Measurements from ENCODE around the gene BCDIN3D. TPM values are rescaled to one million over a fixed set of nuclear protein-coding genes. Genes with fewer than 3 reads are reported as not detected.

Gene BCDIN3D
- total RNA-seq, 1 donor: 5.4 TPM

- no peak for TF ChIP-seq CTCF (IDR thresholded peaks at IDR 0.05; ENCODE audit: extremely low read depth, low read depth, low read length)
- H3K4me3 ChIP-seq (ENCODE audit: insufficient read depth, low read length): no peak overlapping the region
- H3K27me3 ChIP-seq (ENCODE audit: insufficient read depth, low read length): no peaks in the 10 kb centered on the region
- peak; percentile 42 for DNase-seq (ENCODE audit: insufficient read length, low spot score, missing footprints)
- no peak overlapping the region for H3K27ac ChIP-seq (ENCODE audit: low read depth, low read length)
- no peak overlapping the region for H3K4me2 ChIP-seq (ENCODE audit: insufficient read depth, low read length)
- peaks cover 11% of the 10 kb centered on the region for H3K4me1 ChIP-seq (ENCODE audit: insufficient read depth, low read length)
- peaks cover 81% of the 10 kb centered on the region for H4K20me1 ChIP-seq (ENCODE audit: insufficient read depth, low read length)
- peaks cover 12% of the 10 kb centered on the region for H3K36me3 ChIP-seq (ENCODE audit: insufficient read depth, low read length)
- no peaks in the 10 kb centered on the region for H3K9me3 ChIP-seq (ENCODE audit: low read depth, low read length)
- H3K79me2 ChIP-seq (ENCODE audit: insufficient read depth, low read length): peaks cover 76% of the 10 kb centered on the region
- H2AFZ ChIP-seq (ENCODE audit: low read length): no peak overlapping the region
Measured at GRCh38 chr12:49809906-49810389, 33.0 kb downstream of the BCDIN3D start.

DNA sequence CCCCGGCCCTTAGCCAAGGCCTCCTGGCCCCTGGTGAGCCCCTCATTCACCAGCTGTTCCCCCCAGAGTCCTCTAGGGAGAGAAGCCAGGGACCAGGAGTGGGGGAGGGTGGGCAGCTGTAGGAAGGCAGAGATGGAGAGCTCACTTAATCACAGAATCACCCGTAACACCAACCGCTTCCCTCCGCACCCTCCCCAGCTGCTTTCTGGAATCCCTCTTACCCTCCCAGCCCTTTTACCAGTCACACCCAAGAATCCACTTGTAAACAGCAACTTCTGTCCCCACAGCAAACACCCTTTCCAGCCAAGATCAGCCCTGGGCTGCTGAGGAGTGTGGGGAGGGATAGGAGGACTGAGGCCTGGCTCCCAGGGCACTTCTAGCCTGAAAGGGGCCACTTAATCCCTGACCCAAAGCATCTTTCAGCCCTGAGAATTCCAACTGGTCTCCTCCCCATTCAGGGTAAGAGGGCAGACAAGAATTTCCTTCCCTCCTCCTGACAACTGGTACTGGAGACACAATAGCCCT is 33.5 kb downstream of the BCDIN3D start:
- no peaks in the 10 kb centered on the region for H3K27me3 ChIP-seq (ENCODE audit: insufficient read depth, low read length)
- no peak overlapping the region for H3K4me2 ChIP-seq (ENCODE audit: insufficient read depth, low read length)
- no peaks in the 10 kb centered on the region for H3K9me3 ChIP-seq (ENCODE audit: low read depth, low read length)
- no peak for TF ChIP-seq CTCF (IDR thresholded peaks at IDR 0.05; ENCODE audit: extremely low read depth, low read depth, low read length)
- H3K36me3 ChIP-seq (ENCODE audit: insufficient read depth, low read length): peaks cover 17% of the 10 kb centered on the region
- peaks cover 76% of the 10 kb centered on the region for H3K79me2 ChIP-seq (ENCODE audit: insufficient read depth, low read length)
- H3K4me3 ChIP-seq (ENCODE audit: insufficient read depth, low read length): no peak overlapping the region
- peaks cover 11% of the 10 kb centered on the region for H3K4me1 ChIP-seq (ENCODE audit: insufficient read depth, low read length)
- no peak overlapping the region for H2AFZ ChIP-seq (ENCODE audit: low read length)
- peaks cover 82% of the 10 kb centered on the region for H4K20me1 ChIP-seq (ENCODE audit: insufficient read depth, low read length)
- DNase-seq (ENCODE audit: insufficient read length, low spot score, missing footprints): peak; percentile 38
- no peak overlapping the region for H3K27ac ChIP-seq (ENCODE audit: low read depth, low read length)

- peak; percentile 91 for DNase-seq (ENCODE audit: insufficient read length, low spot score, missing footprints)
- Histone ChIP-seq H3K4me1 (ENCODE audit: insufficient read depth, low read length) (peaks cover 11% of the 10 kb centered on the region), H3K9me3 (ENCODE audit: low read depth, low read length) (no peaks in the 10 kb centered on the region), H3K27me3 (ENCODE audit: insufficient read depth, low read length) (no peaks in the 10 kb centered on the region), H3K79me2 (ENCODE audit: insufficient read depth, low read length) (peaks cover 76% of the 10 kb centered on the region), H2AFZ (ENCODE audit: low read length) (no peak overlapping the region), H4K20me1 (ENCODE audit: insufficient read depth, low read length) (peaks cover 85% of the 10 kb centered on the region), H3K36me3 (ENCODE audit: insufficient read depth, low read length) (peaks cover 23% of the 10 kb centered on the region), H3K4me3 (ENCODE audit: insufficient read depth, low read length) (no peak overlapping the region), H3K4me2 (ENCODE audit: insufficient read depth, low read length) (no peak overlapping the region), H3K27ac (ENCODE audit: low read depth, low read length) (no peak overlapping the region)
- no peak for TF ChIP-seq CTCF (IDR thresholded peaks at IDR 0.05; ENCODE audit: extremely low read depth, low read depth, low read length)
Measured at GRCh38 chr12:49808686-49809380, 34.1 kb downstream of the BCDIN3D start.

GRCh38 chr12:49807991-49808580 is 34.8 kb downstream of the BCDIN3D start:
- Histone ChIP-seq H4K20me1 (ENCODE audit: insufficient read depth, low read length) (peaks cover 89% of the 10 kb centered on the region), H3K4me2 (ENCODE audit: insufficient read depth, low read length) (no peak overlapping the region)

More at GRCh38 chr12:49807991-49808580, 34.8 kb downstream of the BCDIN3D start:
- Histone ChIP-seq H3K4me3 (ENCODE audit: insufficient read depth, low read length) (no peak overlapping the region), H3K9me3 (ENCODE audit: low read depth, low read length) (no peaks in the 10 kb centered on the region), H3K27ac (ENCODE audit: low read depth, low read length) (no peak overlapping the region), H3K79me2 (ENCODE audit: insufficient read depth, low read length) (peaks cover 72% of the 10 kb centered on the region), H3K36me3 (ENCODE audit: insufficient read depth, low read length) (peaks cover 31% of the 10 kb centered on the region), H2AFZ (ENCODE audit: low read length) (no peak overlapping the region), H3K27me3 (ENCODE audit: insufficient read depth, low read length) (no peaks in the 10 kb centered on the region), H3K4me1 (ENCODE audit: insufficient read depth, low read length) (peaks cover 11% of the 10 kb centered on the region)
- DNase-seq (ENCODE audit: insufficient read length, low spot score, missing footprints): no peak
- no peak for TF ChIP-seq CTCF (IDR thresholded peaks at IDR 0.05; ENCODE audit: extremely low read depth, low read depth, low read length)
